WTC11 (cell line): ENCODE results near the gene COMMD10. TPM values are rescaled to one million over a fixed set of nuclear protein-coding genes. Genes with fewer than 3 reads are reported as not detected.

Experiments
- ATAC-seq: fragments of 200-7000 bp; cut with Tn5 transposase; 2 replicates; pipeline ENCODE4 v1.10.0; 2021; ENCODE audit warnings: mild to moderate bottlenecking, moderate library complexity
- CTCF ChIA-PET: fragments of 300-600 bp; sonication (Branson Sonifier 250); formaldehyde crosslinking; loops from one replicate; lab custom pipeline; 2021; ENCODE audit warnings: antibody characterized with exemption; lab: Charles Lee
- POLR2A ChIA-PET: fragments of 350-600 bp; sonication (Branson Sonifier 250); formaldehyde crosslinking; loops from one replicate; lab custom pipeline; 2021; ENCODE audit warnings: antibody characterized with exemption; lab: Charles Lee
- DNase-seq: peaks from one replicate; pipeline ENCODE4 v3.0.0; 2021; ENCODE audit warnings: low spot score
- H3K27ac Mint-ChIP-seq: 2 replicates; pipeline ENCODE4 v1.8.0; 2021; ENCODE audit warnings: mixed read lengths
- H3K27me3 Mint-ChIP-seq: 2 replicates; pipeline ENCODE4 v1.8.0; 2021; ENCODE audit warnings: low read depth, mild to moderate bottlenecking, moderate library complexity, mixed read lengths
- H3K36me3 Mint-ChIP-seq: 2 replicates; pipeline ENCODE4 v1.8.0; 2021; ENCODE audit warnings: mixed read lengths
- H3K4me1 Mint-ChIP-seq: 2 replicates; pipeline ENCODE4 v1.8.0; 2022; ENCODE audit warnings: mixed read lengths
- H3K4me3 Mint-ChIP-seq: 2 replicates; pipeline ENCODE4 v1.8.0; 2021; ENCODE audit warnings: mild to moderate bottlenecking, moderate library complexity, mixed read lengths
- H3K9me3 Mint-ChIP-seq: 2 replicates; pipeline ENCODE4 v1.8.0; 2021; ENCODE audit warnings: mixed read lengths
- ATF1 ChIP-seq: sonication (generic); formaldehyde crosslinking; IDR thresholded peaks from 2 replicates; pipeline ENCODE4 v1.8.1; 2023; ENCODE audit warnings: mild to moderate bottlenecking, moderate library complexity, missing genetic modification reagents
- CREM ChIP-seq: sonication (generic); formaldehyde crosslinking; IDR thresholded peaks from 2 replicates; pipeline ENCODE4 v1.8.1; 2022; ENCODE audit warnings: mild to moderate bottlenecking, missing genetic modification reagents, moderate library complexity
- ELF4 ChIP-seq: sonication (generic); formaldehyde crosslinking; IDR thresholded peaks from 2 replicates; pipeline ENCODE4 v1.8.1; 2022; ENCODE audit warnings: low read depth, mild to moderate bottlenecking, moderate library complexity, missing genetic modification reagents
- KAT7 ChIP-seq: sonication (generic); formaldehyde crosslinking; IDR thresholded peaks from 2 replicates; pipeline ENCODE4 v1.8.1; 2023; ENCODE audit warnings: missing genetic modification reagents, mild to moderate bottlenecking, borderline replicate concordance
- NFE2L1 ChIP-seq: sonication (generic); formaldehyde crosslinking; IDR thresholded peaks from 2 replicates; pipeline ENCODE4 v1.8.1; 2023; ENCODE audit warnings: missing genetic modification reagents
- NR3C1 ChIP-seq: sonication (generic); formaldehyde crosslinking; conservative IDR thresholded peaks from 2 replicates; pipeline ENCODE4 v1.8.1; 2023; ENCODE audit warnings: low read depth, mild to moderate bottlenecking, missing genetic modification reagents
- SOX15 ChIP-seq: fragments of 250-450 bp; sonication (Bioruptor Pico); IDR thresholded peaks from 2 replicates; pipeline ENCODE4 v1.9.0; 2021; ENCODE audit warnings: mild to moderate bottlenecking
- TEAD1 ChIP-seq: sonication (generic); formaldehyde crosslinking; IDR thresholded peaks from 2 replicates; pipeline ENCODE4 v1.8.0; 2022; ENCODE audit warnings: mild to moderate bottlenecking, missing genetic modification reagents
- ZNF121 ChIP-seq: sonication (generic); formaldehyde crosslinking; IDR thresholded peaks from 2 replicates; pipeline ENCODE4 v1.8.0; 2023; ENCODE audit warnings: missing genetic modification reagents
- ZNF138 ChIP-seq: sonication (generic); formaldehyde crosslinking; conservative IDR thresholded peaks from 2 replicates; pipeline ENCODE4 v1.8.1; 2022; ENCODE audit warnings: mild to moderate bottlenecking, moderate library complexity, missing genetic modification reagents
- ZNF263 ChIP-seq: sonication (generic); formaldehyde crosslinking; IDR thresholded peaks from 2 replicates; pipeline ENCODE4 v1.8.1; 2022; ENCODE audit warnings: low read depth, mild to moderate bottlenecking, moderate library complexity, missing genetic modification reagents
- ZNF423 ChIP-seq: fragments of 250-450 bp; sonication (Bioruptor Pico); IDR thresholded peaks from 2 replicates; pipeline ENCODE4 v2.1.2; 2022; ENCODE audit warnings: mild to moderate bottlenecking, moderate library complexity
- ZNF671 ChIP-seq: fragments of 250-450 bp; sonication (Bioruptor Pico); IDR thresholded peaks from 2 replicates; pipeline ENCODE4 v1.8.0; 2021; ENCODE audit warnings: mild to moderate bottlenecking
- total RNA-seq: library from RNA; stranded (reverse); gene quantifications from 3 replicates; pipeline ENCODE4 v1.2.3, GENCODE V29; 2021
- TF ChIP-seq, protein P1 (sequence below): fragments of 250-450 bp; sonication (Bioruptor Pico); IDR thresholded peaks from 2 replicates; pipeline ENCODE4 v1.9.0; 2021; ENCODE audit warnings: mild to moderate bottlenecking
- TF ChIP-seq, protein P2 (sequence below): fragments of 250-450 bp; sonication (Bioruptor Pico); IDR thresholded peaks from 2 replicates; pipeline ENCODE4 v1.9.0; 2021; ENCODE audit warnings: mild to moderate bottlenecking, borderline replicate concordance
- TF ChIP-seq, protein P3 (sequence below): sonication (generic); formaldehyde crosslinking; IDR thresholded peaks from 2 replicates; pipeline ENCODE4 v1.8.1; 2023; ENCODE audit warnings: mild to moderate bottlenecking, missing genetic modification reagents, moderate library complexity
- TF ChIP-seq, protein P4 (sequence below): sonication (generic); formaldehyde crosslinking; IDR thresholded peaks from 2 replicates; pipeline ENCODE4 v1.8.0; 2022; ENCODE audit warnings: mild to moderate bottlenecking, missing genetic modification reagents
- TF ChIP-seq, protein P5 (sequence below): sonication (generic); formaldehyde crosslinking; IDR thresholded peaks from 2 replicates; pipeline ENCODE4 v1.8.1; 2022; ENCODE audit warnings: mild to moderate bottlenecking, moderate library complexity, missing genetic modification reagents
- TF ChIP-seq, protein P6 (sequence below): sonication (generic); formaldehyde crosslinking; IDR thresholded peaks from 2 replicates; pipeline ENCODE4 v1.8.0; 2023; ENCODE audit warnings: mild to moderate bottlenecking, missing genetic modification reagents
- TF ChIP-seq, protein P7 (sequence below): sonication (generic); formaldehyde crosslinking; IDR thresholded peaks from 2 replicates; pipeline ENCODE4 v1.8.1; 2023; ENCODE audit warnings: mild to moderate bottlenecking, missing genetic modification reagents

COMMD10 gene
- total RNA-seq, 1 experiment from 2014 or later, result 34.5 TPM

DNA sequence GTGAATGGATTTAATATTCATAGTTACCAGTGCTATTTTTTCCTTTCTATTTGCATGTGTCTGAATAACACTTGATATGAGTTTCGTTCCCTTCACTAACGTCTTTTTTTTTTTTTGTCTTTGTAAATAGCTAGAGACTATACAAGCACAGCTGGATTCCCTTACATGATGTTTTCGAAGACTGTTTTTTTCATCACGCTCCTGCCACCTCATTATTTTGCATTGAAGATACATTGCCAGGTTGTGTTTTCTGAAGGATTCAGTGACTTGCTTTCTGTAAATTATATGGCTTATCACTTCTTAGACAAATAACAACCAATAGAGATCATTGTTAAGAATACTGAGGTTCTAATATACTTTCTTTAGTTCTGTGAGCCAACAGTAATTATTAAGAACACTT is 207.5 kb downstream of the COMMD10 start (continued):
- TF ChIP-seq KAT7, result no peak
- TF ChIP-seq, all 79 proteins: peak for 0

DNA sequence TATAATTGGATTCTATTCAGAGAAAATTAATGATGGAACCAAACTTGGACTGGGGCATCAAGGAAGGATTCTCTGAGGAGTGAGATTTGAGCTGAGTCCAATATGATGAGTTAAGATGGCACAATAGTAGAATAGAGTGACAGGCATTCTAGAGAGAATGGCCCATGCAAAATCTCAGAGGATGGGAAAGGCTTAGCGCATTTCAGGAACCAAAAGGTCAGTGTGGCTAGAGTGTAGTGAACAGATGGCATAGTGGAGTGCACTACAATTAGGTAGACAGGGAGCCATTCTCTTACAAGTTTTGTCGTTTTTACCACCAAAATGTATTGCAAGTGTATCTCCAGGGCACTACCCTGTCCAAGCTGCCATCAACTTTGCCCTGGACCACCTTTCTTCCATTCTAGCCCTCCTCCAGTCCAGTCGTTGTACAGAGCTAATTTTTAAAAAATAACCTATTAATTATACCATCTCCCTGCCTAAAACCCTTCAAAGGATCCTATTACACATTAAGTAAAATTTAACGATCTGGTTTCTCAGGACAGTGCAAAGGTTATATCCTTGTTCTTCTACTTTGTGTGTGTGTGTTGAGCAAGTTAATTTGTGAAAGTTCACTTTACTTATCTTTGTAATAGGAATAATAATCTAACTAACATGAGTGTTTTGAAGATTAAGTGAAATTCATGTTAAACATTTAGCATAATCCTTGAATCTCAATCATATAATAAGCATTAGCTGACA is 211.7 kb downstream of the COMMD10 start:
- Mint-ChIP-seq H3K27ac (no peak overlapping the region), H3K9me3 (peaks cover 9% of the 10 kb centered on the region), H3K4me3 (no peak overlapping the region), H3K27me3 (no peaks in the 10 kb centered on the region), H3K4me1 (peaks cover 7% of the 10 kb centered on the region), H3K36me3 (peaks cover 14% of the 10 kb centered on the region)
- ATAC-seq (no peak), DNase-seq (no peak)
- TF ChIP-seq ZNF263 (CRISPR knock-in tag) (no peak), NFE2L1 (CRISPR knock-in tag) (no peak), ZNF138 (CRISPR knock-in tag) (no peak), ELF4 (CRISPR knock-in tag) (no peak), ZNF423 (no peak), CREM (CRISPR knock-in tag) (no peak), ZNF121 (CRISPR knock-in tag) (no peak), NR3C1 (CRISPR knock-in tag) (no peak), TEAD1 (CRISPR knock-in tag) (no peak), ZNF671 (CRISPR knock-in tag) (no peak), SOX15 (CRISPR knock-in tag) (no peak), KAT7 (no peak), ATF1 (CRISPR knock-in tag) (no peak)
- TF ChIP-seq, protein P1, sequence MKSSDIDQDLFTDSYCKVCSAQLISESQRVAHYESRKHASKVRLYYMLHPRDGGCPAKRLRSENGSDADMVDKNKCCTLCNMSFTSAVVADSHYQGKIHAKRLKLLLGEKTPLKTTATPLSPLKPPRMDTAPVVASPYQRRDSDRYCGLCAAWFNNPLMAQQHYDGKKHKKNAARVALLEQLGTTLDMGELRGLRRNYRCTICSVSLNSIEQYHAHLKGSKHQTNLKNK, result no peak
- TF ChIP-seq, protein P2, sequence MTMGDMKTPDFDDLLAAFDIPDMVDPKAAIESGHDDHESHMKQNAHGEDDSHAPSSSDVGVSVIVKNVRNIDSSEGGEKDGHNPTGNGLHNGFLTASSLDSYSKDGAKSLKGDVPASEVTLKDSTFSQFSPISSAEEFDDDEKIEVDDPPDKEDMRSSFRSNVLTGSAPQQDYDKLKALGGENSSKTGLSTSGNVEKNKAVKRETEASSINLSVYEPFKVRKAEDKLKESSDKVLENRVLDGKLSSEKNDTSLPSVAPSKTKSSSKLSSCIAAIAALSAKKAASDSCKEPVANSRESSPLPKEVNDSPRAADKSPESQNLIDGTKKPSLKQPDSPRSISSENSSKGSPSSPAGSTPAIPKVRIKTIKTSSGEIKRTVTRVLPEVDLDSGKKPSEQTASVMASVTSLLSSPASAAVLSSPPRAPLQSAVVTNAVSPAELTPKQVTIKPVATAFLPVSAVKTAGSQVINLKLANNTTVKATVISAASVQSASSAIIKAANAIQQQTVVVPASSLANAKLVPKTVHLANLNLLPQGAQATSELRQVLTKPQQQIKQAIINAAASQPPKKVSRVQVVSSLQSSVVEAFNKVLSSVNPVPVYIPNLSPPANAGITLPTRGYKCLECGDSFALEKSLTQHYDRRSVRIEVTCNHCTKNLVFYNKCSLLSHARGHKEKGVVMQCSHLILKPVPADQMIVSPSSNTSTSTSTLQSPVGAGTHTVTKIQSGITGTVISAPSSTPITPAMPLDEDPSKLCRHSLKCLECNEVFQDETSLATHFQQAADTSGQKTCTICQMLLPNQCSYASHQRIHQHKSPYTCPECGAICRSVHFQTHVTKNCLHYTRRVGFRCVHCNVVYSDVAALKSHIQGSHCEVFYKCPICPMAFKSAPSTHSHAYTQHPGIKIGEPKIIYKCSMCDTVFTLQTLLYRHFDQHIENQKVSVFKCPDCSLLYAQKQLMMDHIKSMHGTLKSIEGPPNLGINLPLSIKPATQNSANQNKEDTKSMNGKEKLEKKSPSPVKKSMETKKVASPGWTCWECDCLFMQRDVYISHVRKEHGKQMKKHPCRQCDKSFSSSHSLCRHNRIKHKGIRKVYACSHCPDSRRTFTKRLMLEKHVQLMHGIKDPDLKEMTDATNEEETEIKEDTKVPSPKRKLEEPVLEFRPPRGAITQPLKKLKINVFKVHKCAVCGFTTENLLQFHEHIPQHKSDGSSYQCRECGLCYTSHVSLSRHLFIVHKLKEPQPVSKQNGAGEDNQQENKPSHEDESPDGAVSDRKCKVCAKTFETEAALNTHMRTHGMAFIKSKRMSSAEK (CRISPR knock-in tag), result no peak
- TF ChIP-seq, protein P3, sequence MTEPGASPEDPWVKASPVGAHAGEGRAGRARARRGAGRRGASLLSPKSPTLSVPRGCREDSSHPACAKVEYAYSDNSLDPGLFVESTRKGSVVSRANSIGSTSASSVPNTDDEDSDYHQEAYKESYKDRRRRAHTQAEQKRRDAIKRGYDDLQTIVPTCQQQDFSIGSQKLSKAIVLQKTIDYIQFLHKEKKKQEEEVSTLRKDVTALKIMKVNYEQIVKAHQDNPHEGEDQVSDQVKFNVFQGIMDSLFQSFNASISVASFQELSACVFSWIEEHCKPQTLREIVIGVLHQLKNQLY (CRISPR knock-in tag), result no peak
- TF ChIP-seq, protein P4, sequence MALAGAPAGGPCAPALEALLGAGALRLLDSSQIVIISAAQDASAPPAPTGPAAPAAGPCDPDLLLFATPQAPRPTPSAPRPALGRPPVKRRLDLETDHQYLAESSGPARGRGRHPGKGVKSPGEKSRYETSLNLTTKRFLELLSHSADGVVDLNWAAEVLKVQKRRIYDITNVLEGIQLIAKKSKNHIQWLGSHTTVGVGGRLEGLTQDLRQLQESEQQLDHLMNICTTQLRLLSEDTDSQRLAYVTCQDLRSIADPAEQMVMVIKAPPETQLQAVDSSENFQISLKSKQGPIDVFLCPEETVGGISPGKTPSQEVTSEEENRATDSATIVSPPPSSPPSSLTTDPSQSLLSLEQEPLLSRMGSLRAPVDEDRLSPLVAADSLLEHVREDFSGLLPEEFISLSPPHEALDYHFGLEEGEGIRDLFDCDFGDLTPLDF (CRISPR knock-in tag), result no peak
- TF ChIP-seq, protein P5, sequence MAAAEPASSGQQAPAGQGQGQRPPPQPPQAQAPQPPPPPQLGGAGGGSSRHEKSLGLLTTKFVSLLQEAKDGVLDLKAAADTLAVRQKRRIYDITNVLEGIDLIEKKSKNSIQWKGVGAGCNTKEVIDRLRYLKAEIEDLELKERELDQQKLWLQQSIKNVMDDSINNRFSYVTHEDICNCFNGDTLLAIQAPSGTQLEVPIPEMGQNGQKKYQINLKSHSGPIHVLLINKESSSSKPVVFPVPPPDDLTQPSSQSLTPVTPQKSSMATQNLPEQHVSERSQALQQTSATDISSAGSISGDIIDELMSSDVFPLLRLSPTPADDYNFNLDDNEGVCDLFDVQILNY (CRISPR knock-in tag), result no peak
- TF ChIP-seq, protein P6, sequence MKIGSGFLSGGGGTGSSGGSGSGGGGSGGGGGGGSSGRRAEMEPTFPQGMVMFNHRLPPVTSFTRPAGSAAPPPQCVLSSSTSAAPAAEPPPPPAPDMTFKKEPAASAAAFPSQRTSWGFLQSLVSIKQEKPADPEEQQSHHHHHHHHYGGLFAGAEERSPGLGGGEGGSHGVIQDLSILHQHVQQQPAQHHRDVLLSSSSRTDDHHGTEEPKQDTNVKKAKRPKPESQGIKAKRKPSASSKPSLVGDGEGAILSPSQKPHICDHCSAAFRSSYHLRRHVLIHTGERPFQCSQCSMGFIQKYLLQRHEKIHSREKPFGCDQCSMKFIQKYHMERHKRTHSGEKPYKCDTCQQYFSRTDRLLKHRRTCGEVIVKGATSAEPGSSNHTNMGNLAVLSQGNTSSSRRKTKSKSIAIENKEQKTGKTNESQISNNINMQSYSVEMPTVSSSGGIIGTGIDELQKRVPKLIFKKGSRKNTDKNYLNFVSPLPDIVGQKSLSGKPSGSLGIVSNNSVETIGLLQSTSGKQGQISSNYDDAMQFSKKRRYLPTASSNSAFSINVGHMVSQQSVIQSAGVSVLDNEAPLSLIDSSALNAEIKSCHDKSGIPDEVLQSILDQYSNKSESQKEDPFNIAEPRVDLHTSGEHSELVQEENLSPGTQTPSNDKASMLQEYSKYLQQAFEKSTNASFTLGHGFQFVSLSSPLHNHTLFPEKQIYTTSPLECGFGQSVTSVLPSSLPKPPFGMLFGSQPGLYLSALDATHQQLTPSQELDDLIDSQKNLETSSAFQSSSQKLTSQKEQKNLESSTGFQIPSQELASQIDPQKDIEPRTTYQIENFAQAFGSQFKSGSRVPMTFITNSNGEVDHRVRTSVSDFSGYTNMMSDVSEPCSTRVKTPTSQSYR (CRISPR knock-in tag), result no peak
- TF ChIP-seq, protein P7, sequence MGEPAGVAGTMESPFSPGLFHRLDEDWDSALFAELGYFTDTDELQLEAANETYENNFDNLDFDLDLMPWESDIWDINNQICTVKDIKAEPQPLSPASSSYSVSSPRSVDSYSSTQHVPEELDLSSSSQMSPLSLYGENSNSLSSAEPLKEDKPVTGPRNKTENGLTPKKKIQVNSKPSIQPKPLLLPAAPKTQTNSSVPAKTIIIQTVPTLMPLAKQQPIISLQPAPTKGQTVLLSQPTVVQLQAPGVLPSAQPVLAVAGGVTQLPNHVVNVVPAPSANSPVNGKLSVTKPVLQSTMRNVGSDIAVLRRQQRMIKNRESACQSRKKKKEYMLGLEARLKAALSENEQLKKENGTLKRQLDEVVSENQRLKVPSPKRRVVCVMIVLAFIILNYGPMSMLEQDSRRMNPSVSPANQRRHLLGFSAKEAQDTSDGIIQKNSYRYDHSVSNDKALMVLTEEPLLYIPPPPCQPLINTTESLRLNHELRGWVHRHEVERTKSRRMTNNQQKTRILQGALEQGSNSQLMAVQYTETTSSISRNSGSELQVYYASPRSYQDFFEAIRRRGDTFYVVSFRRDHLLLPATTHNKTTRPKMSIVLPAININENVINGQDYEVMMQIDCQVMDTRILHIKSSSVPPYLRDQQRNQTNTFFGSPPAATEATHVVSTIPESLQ (CRISPR knock-in tag), result no peak
- ChIA-PET POLR2A (no interaction called here), CTCF (no interaction called here)
